H1 (cell line): ENCODE data around the gene CASP9. TPM values are rescaled to one million over a fixed set of nuclear protein-coding genes. Genes with fewer than 3 reads are reported as not detected.

Experiments used
- CTCF ChIA-PET: fragments of 300-600 bp; sonication (Branson Sonifier 250); formaldehyde crosslinking; loops from one replicate; lab custom pipeline; 2021; ENCODE audit not compliant: partially characterized antibody; lab: Charles Lee
- POLR2A ChIA-PET: fragments of 300-600 bp; sonication (Branson Sonifier 250); formaldehyde crosslinking; loops from one replicate; lab custom pipeline; 2021; ENCODE audit warnings: inconsistent platforms; ENCODE audit not compliant: partially characterized antibody; lab: Charles Lee
- DNase-seq, 2 experiments: peaks; one replicate each; pipeline versions ENCODE4 v3.0.0 to v3.0.0-alpha.2; 2010 to 2022; ENCODE audit warnings: low spot score in 2 of 2, low read depth in 1 of 2, mixed read lengths in 1 of 2
- FAIRE-seq: peaks from 2 replicates; lab custom pipeline; 2011; peaks lifted over from hg19 to GRCh38; lab: Jason Lieb, UNC
- H2AFZ ChIP-seq: 2 replicates; pipeline ENCODE4 v1.8.1; 2012; ENCODE audit warnings: low read length, inconsistent platforms
- H2AK5ac ChIP-seq: 2 replicates; pipeline ENCODE4 v1.6.1; 2013; ENCODE audit warnings: low read depth, low read length
- H2BK120ac ChIP-seq: replicated peaks from 2 replicates; pipeline ENCODE3; 2013; ENCODE audit warnings: low read depth, low read length, inconsistent platforms
- H2BK12ac ChIP-seq: 2 replicates; pipeline ENCODE4 v1.6.1; 2013; ENCODE audit warnings: low read depth, low read length
- H2BK15ac ChIP-seq: 2 replicates; pipeline ENCODE4 v1.6.1; 2013; ENCODE audit warnings: low read length
- H2BK20ac ChIP-seq: 2 replicates; pipeline ENCODE4 v1.6.1; 2013; ENCODE audit warnings: low read length
- H2BK5ac ChIP-seq: 2 replicates; pipeline ENCODE4 v1.6.1; 2013; ENCODE audit warnings: low read depth, low read length
- H3K14ac ChIP-seq: 2 replicates; pipeline ENCODE4 v1.6.1; 2013; ENCODE audit warnings: inconsistent platforms; ENCODE audit not compliant: insufficient read length
- H3K18ac ChIP-seq: 2 replicates; pipeline ENCODE4 v1.6.1; 2013; ENCODE audit warnings: low read length; ENCODE audit errors: extremely low read depth
- H3K23ac ChIP-seq: 2 replicates; pipeline ENCODE4 v1.6.1; 2013; ENCODE audit warnings: inconsistent platforms; ENCODE audit not compliant: insufficient read length
- H3K23me2 ChIP-seq: 2 replicates; pipeline ENCODE4 v1.6.1; 2013; ENCODE audit warnings: low read depth, low read length
- H3K27ac ChIP-seq: 2 replicates; pipeline ENCODE4 v1.6.1; 2011; ENCODE audit warnings: low read depth, low read length, inconsistent platforms
- H3K27me3 ChIP-seq, 4 experiments: replicated peaks in 1 of 4; 1 replicate in 1 of 4; 2 replicates in 3 of 4; pipeline versions ENCODE4 v1.6.1 to v1.8.1; 2011 to 2013; ENCODE audit warnings: low read length in 3 of 4, mild to moderate bottlenecking in 3 of 4, inconsistent platforms in 2 of 4, mixed read lengths in 2 of 4, moderate library complexity in 1 of 4; ENCODE audit not compliant: control insufficient read depth in 3 of 4, insufficient read depth in 3 of 4; ENCODE audit errors: extremely low read depth in 1 of 4
- H3K36me3 ChIP-seq, 4 experiments: 2 replicates each; pipeline versions ENCODE4 v1.6.1 to v1.8.1; 2011 to 2013; ENCODE audit warnings: mild to moderate bottlenecking in 4 of 4, low read length in 3 of 4, moderate library complexity in 2 of 4, control low read depth in 1 of 4, inconsistent platforms in 1 of 4; ENCODE audit not compliant: insufficient read depth in 4 of 4, control insufficient read depth in 2 of 4
- H3K4ac ChIP-seq: replicated peaks from 2 replicates; pipeline ENCODE3; 2013; ENCODE audit warnings: low read length, low read depth, mixed read lengths, inconsistent platforms; ENCODE audit not compliant: insufficient read length
- H3K4me1 ChIP-seq, 4 experiments: replicated peaks in 1 of 4; 1 replicate in 1 of 4; 2 replicates in 3 of 4; pipeline versions ENCODE4 v1.6.1 to v1.8.1; 2011 to 2013; ENCODE audit warnings: low read length in 3 of 4, inconsistent platforms in 2 of 4, mixed read lengths in 1 of 4; ENCODE audit not compliant: insufficient read depth in 4 of 4, control insufficient read depth in 3 of 4
- H3K4me2 ChIP-seq, 2 experiments: 2 replicates each; pipeline versions ENCODE4 v1.6.1 to v1.8.1; 2011 to 2013; ENCODE audit warnings: low read depth in 2 of 2, low read length in 2 of 2, control low read depth in 1 of 2, inconsistent platforms in 1 of 2, mild to moderate bottlenecking in 1 of 2; ENCODE audit not compliant: insufficient read depth in 1 of 2
- H3K4me3 ChIP-seq, 4 experiments: fragments of 200-600, 300-600 bp in 1 of 4; sonication (generic), shearing (Covaris generic), sonication (Bioruptor Twin) in 1 of 4; 2 replicates each; pipeline versions ENCODE4 v1.5.1 to v1.8.1; 2011 to 2016; ENCODE audit warnings: low read length in 4 of 4, low read depth in 3 of 4, control low read depth in 2 of 4, inconsistent platforms in 2 of 4, mild to moderate bottlenecking in 2 of 4, mixed read lengths in 1 of 4, moderate library complexity in 1 of 4; ENCODE audit not compliant: insufficient read depth in 2 of 4; ENCODE audit errors: extremely low read depth in 1 of 4
- H3K56ac ChIP-seq: replicated peaks from 2 replicates; pipeline ENCODE3; 2013; ENCODE audit warnings: low read depth, mild to moderate bottlenecking, mixed read lengths, low read length, inconsistent platforms; ENCODE audit not compliant: insufficient read length
- H3K79me1 ChIP-seq: 2 replicates; pipeline ENCODE4 v1.6.1; 2013; ENCODE audit warnings: low read depth, low read length, control low read depth
- H3K79me2 ChIP-seq, 2 experiments: 2 replicates each; pipeline versions ENCODE4 v1.6.1 to v1.8.1; 2012 to 2013; ENCODE audit warnings: low read length in 2 of 2, mild to moderate bottlenecking in 2 of 2, inconsistent platforms in 1 of 2; ENCODE audit not compliant: insufficient read depth in 2 of 2, control insufficient read depth in 1 of 2
- H3K9ac ChIP-seq, 4 experiments: replicated peaks in 1 of 4; 1 replicate in 1 of 4; 2 replicates in 3 of 4; pipeline versions ENCODE4 v1.6.1 to v1.8.1; 2011 to 2013; ENCODE audit warnings: low read depth in 3 of 4, low read length in 3 of 4, control low read depth in 2 of 4, mild to moderate bottlenecking in 2 of 4, moderate library complexity in 2 of 4, inconsistent platforms in 1 of 4; ENCODE audit errors: extremely low read depth in 1 of 4
- H3K9me3 ChIP-seq, 2 experiments: 2 replicates each; pipeline versions ENCODE4 v1.6.1 to v1.8.1; 2012 to 2013; ENCODE audit warnings: mild to moderate bottlenecking in 2 of 2, moderate library complexity in 2 of 2, control low read depth in 1 of 2, inconsistent platforms in 1 of 2, low read depth in 1 of 2, low read length in 1 of 2, mixed read lengths in 1 of 2; ENCODE audit not compliant: insufficient read depth in 2 of 2
- H4K20me1 ChIP-seq, 2 experiments: replicated peaks in 1 of 2; 2 replicates each; pipeline versions ENCODE3 to v1.8.1; 2011 to 2013; ENCODE audit warnings: inconsistent platforms in 2 of 2, low read length in 2 of 2, mild to moderate bottlenecking in 1 of 2; ENCODE audit not compliant: insufficient read depth in 2 of 2, control insufficient read depth in 1 of 2
- H4K5ac ChIP-seq: 2 replicates; pipeline ENCODE4 v1.6.1; 2013; ENCODE audit warnings: low read length, low read depth, mixed read lengths, inconsistent platforms; ENCODE audit not compliant: insufficient read length
- H4K8ac ChIP-seq: 2 replicates; pipeline ENCODE4 v1.8.0; 2013; ENCODE audit warnings: mild to moderate bottlenecking, moderate library complexity, low read length, inconsistent platforms; ENCODE audit not compliant: insufficient read depth; ENCODE audit errors: extremely low read depth
- H4K91ac ChIP-seq: replicated peaks from 2 replicates; pipeline ENCODE3; 2013; ENCODE audit warnings: low read length, mixed read lengths, inconsistent platforms; ENCODE audit not compliant: insufficient read length
- BRCA1 ChIP-seq: IDR thresholded peaks from 2 replicates; pipeline ENCODE4 v1.6.1; 2012; ENCODE audit warnings: low read depth, low read length, improper control_type of control experiment
- CBX5 ChIP-seq: fragments of 300-800, 300-1000 bp; sonication (generic); IDR thresholded peaks from 2 replicates; pipeline ENCODE4 v1.7.1; 2016; ENCODE audit warnings: antibody characterized with exemption, low read length, low read depth
- CHD1 ChIP-seq: IDR thresholded peaks from 2 replicates; pipeline ENCODE4 v1.6.1; 2012; ENCODE audit warnings: low read depth, low read length, improper control_type of control experiment
- EP300 ChIP-seq, 2 experiments: IDR thresholded peaks; 1 replicate in 1 of 2; 2 replicates in 1 of 2; pipeline ENCODE4 v1.6.1; 2011 to 2012; ENCODE audit warnings: low read depth in 2 of 2, low read length in 2 of 2, mild to moderate bottlenecking in 2 of 2, borderline replicate concordance in 1 of 2, inconsistent platforms in 1 of 2, moderate library complexity in 1 of 2
- HDAC6 ChIP-seq: IDR thresholded peaks from one replicate; pipeline ENCODE4 v1.7.1; 2012; ENCODE audit warnings: low read depth, mild to moderate bottlenecking, inconsistent platforms, low read length, moderate library complexity
- JUND ChIP-seq: IDR thresholded peaks from 2 replicates; pipeline ENCODE4 v1.6.1; 2011; ENCODE audit warnings: mild to moderate bottlenecking, improper control_type of control experiment, low read length
- KDM1A ChIP-seq: fragments of 200-600, 300-600 bp; sonication (generic); IDR thresholded peaks from 2 replicates; pipeline ENCODE4 v1.7.1; 2016; ENCODE audit warnings: mild to moderate bottlenecking, low read length, borderline replicate concordance
- KDM5A ChIP-seq: fragments of 200-600 bp; IDR thresholded peaks from 2 replicates; pipeline ENCODE4 v1.7.1; 2012; ENCODE audit warnings: mild to moderate bottlenecking, low read length, inconsistent platforms, mixed read lengths
- NRF1 ChIP-seq: IDR thresholded peaks from 2 replicates; pipeline ENCODE4 v1.6.1; 2011; ENCODE audit warnings: mild to moderate bottlenecking, low read depth, low read length, improper control_type of control experiment
- PHF8 ChIP-seq: fragments of 200-600 bp; sonication (generic); conservative IDR thresholded peaks from 2 replicates; pipeline ENCODE4 v1.7.1; 2012; ENCODE audit warnings: low read depth, mild to moderate bottlenecking, inconsistent platforms, low read length, moderate library complexity
- POU5F1 ChIP-seq: IDR thresholded peaks from 2 replicates; pipeline ENCODE4 v1.6.1; 2011; ENCODE audit warnings: low read depth, mild to moderate bottlenecking, low read length, moderate library complexity
- SIX5 ChIP-seq: IDR thresholded peaks from 2 replicates; pipeline ENCODE4 v1.6.1; 2011; ENCODE audit warnings: mild to moderate bottlenecking, low read depth, low read length
- SP2 ChIP-seq: IDR thresholded peaks from 2 replicates; pipeline ENCODE4 v1.6.1; 2012; ENCODE audit warnings: mild to moderate bottlenecking, low read length, inconsistent platforms
- WGBS, 2 experiments: shearing (Covaris generic) in 1 of 2; methylation state at CpG; one replicate each; pipeline versions ENCODE4 v1.1.6 to v1.1.7; 2013 to 2015; ENCODE audit warnings: low lambda C conversion rate in 2 of 2, mixed read lengths in 2 of 2, inconsistent platforms in 1 of 2, low coverage in 1 of 2, missing lambda C conversion rate in 1 of 2; ENCODE audit not compliant: insufficient replicate concordance in 2 of 2, insufficient coverage in 1 of 2, insufficient read length in 1 of 2; ENCODE audit errors: extremely low coverage in 1 of 2, missing lambda C conversion rate in 1 of 2; 5-methylcytosine and 5-hydroxymethylcytosine counted together
- polyA plus RNA-seq, 7 experiments: library from polyadenylated mRNA; depleted of rRNA in 3 of 7; stranded (reverse) in 5 of 7; unstranded in 2 of 7; fragments of >200 nt in 5 of 7; fragments of 200-250 nt in 2 of 7; gene quantifications; 1 replicate in 5 of 7; 2 replicates in 1 of 7; 4 replicates in 1 of 7; pipeline versions ENCODE4 v1.2.1 to v1.2.3, GENCODE V29; 2011 to 2013; ENCODE audit warnings: missing spikeins in 2 of 7, mixed read lengths in 2 of 7
- total RNA-seq: library from RNA; stranded (reverse); fragmentation: NEBNext Ultra II Directional; extraction: Animal tissue kit (Norgen Biotek cat#: 25700); gene quantifications from 2 replicates; pipeline ENCODE4 v1.2.1, GENCODE V29; 2021
- TF ChIP-seq, protein P1 (sequence below): IDR thresholded peaks from 2 replicates; pipeline ENCODE4 v1.6.1; 2011; ENCODE audit warnings: low read length, improper control_type of control experiment

Gene CASP9
- total and polyA plus RNA-seq, 2 of the 8 experiments (the other 6 are each of a cell fraction or from before 2014, with no cell fraction given) = 14.8 to 36.3 TPM

DNA sequence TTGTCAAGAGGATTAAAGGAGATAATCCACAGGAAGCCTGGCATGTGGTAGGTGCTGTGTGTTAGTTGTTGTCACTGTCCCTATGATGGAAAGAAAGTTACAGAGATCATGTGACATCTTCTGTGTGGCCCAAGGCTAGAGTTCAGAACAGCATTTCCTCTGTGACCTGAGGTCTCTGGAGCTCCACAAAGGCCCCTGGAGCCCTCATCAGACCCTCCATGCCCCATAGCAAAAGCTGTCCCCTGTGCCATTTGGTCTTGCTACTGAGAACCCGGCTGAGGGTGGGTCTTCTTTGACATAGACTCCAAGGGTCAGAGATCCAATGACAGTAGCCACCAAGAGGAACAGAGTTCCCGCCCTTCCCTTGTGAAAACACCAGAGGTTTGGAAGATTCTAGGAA, 40.0 kb downstream of the CASP9 start:
- no peak overlapping the region for H3K9ac ChIP-seq
- no peaks in the 10 kb centered on the region for H3K9me3 ChIP-seq
- H3K4me3 ChIP-seq = no peak overlapping the region
- no peak overlapping the region for H2BK5ac ChIP-seq
- no peaks in the 10 kb centered on the region for H3K4me1 ChIP-seq
- H4K91ac ChIP-seq = no peak overlapping the region
- no peak overlapping the region for H2AFZ ChIP-seq
- no peak overlapping the region for H3K23ac ChIP-seq
- ChIA-PET POLR2A (interaction anchor here (0.9 kb wide), 1 partner anchor 43 kb away, joined by 3 read pairs; no protein-coding TSS in a partner anchor), CTCF (interaction anchor here (0.6 kb wide), 1 partner anchor 1010 kb away, joined by 3 read pairs; no protein-coding TSS in a partner anchor)
- H3K79me1 ChIP-seq = no peaks in the 10 kb centered on the region
- WGBS, 2 experiments = 93% methylated on average over 2 of the region's 2 CpGs; no CpG with 5 or more reads in 1 of the 2 experiments
- TF ChIP-seq HDAC6 (no peak), BRCA1 (no peak), PHF8 (no peak), KDM5A (no peak), KDM1A (no peak), CBX5 (no peak), POU5F1 (no peak), NRF1 (no peak), JUND (no peak), SP2 (no peak), CHD1 (no peak), SIX5 (no peak), EP300 (IDR thresholded peaks at IDR 0.05; ENCODE audit: borderline replicate concordance in 1 of 2, low read depth in 2 of 2, low read length in 2 of 2) (no peak)
- TF ChIP-seq, protein P1, sequence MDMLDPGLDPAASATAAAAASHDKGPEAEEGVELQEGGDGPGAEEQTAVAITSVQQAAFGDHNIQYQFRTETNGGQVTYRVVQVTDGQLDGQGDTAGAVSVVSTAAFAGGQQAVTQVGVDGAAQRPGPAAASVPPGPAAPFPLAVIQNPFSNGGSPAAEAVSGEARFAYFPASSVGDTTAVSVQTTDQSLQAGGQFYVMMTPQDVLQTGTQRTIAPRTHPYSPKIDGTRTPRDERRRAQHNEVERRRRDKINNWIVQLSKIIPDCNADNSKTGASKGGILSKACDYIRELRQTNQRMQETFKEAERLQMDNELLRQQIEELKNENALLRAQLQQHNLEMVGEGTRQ = no peak
- no peak for DNase-seq
- no peak overlapping the region for H2BK12ac ChIP-seq
- no peaks in the 10 kb centered on the region for H3K27me3 ChIP-seq
- no peaks in the 10 kb centered on the region for H3K36me3 ChIP-seq
- H4K8ac ChIP-seq = no peak overlapping the region
- no peak overlapping the region for H3K4ac ChIP-seq
- H4K20me1 ChIP-seq = peaks cover 0 to 3% of the 10 kb centered on the region in 2 experiments
- no peak overlapping the region for H2AK5ac ChIP-seq
- FAIRE-seq = no peak
- no peak overlapping the region for H2BK15ac ChIP-seq
- H3K27ac ChIP-seq = no peak overlapping the region
- no peak overlapping the region for H3K14ac ChIP-seq
- H4K5ac ChIP-seq = no peak overlapping the region
- no peak overlapping the region for H3K56ac ChIP-seq
- H2BK120ac ChIP-seq = no peak overlapping the region
- no peak overlapping the region for H3K18ac ChIP-seq
- no peak overlapping the region for H3K4me2 ChIP-seq
- H3K79me2 ChIP-seq = no peaks in the 10 kb centered on the region
- H3K23me2 ChIP-seq = no peaks in the 10 kb centered on the region
- no peak overlapping the region for H2BK20ac ChIP-seq
